ENCODE data around the gene ST3GAL2. TPM values are rescaled to one million over a fixed set of nuclear protein-coding genes. Genes with fewer than 3 reads are reported as not detected.
A peak's percentile ranks its signal among the peaks of the same experiment; 100 is the strongest.

The ST3GAL2 gene
- polyA plus RNA-seq, 2 of the 4 experiments (the other 2 are of a cell fraction), result 11.1 to 16.3 TPM

DNA sequence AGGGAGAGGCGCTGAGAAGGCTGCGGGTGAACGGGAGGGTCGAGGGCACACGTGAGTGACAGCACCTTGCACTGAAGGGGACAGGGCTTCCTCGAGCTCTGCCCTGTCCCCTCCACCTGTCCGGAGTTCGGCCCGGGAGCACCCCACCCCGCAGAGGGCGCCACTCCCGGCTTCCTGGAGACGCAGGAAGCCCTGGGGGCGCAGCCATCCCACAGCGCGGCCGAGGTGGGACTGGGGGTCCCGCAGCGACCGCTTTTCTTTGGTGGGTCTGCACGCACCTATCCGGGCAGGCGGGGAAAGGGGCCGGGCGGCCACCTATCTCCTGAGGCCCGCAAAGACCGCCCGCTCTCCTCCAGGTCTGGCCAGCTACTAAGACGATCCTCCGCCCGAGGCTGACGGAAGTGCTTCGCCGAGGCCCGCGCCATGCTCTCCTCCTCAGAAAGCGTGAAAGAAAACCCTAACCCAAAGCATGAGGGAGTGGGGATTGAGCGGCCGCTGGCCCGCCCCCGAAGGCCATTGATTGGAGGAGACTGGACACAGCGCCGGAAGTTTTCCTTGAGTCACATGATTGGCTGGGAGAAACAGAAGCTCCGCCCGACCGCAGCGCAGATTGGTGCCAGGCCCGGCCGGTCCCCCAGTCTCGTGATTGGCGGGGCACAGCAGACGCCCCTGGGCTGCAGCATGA is 57.8 kb downstream of the ST3GAL2 start (continued):
- TF ChIP-seq PBX3 (IDR thresholded peaks at IDR 0.05) (no peak; the same call in 1 of the 2 replicates), POLR2AphosphoS2 (conservative IDR thresholded peaks at IDR 0.05; ENCODE audit: low read length) (no peak), HEYL (CRISPR knock-in tag; IDR thresholded peaks at IDR 0.05) (no peak), ZC3H11A (IDR thresholded peaks at IDR 0.05) (no peak), EP300 (IDR thresholded peaks at IDR 0.05) (no peak), HOXA7 (CRISPR knock-in tag; IDR thresholded peaks at IDR 0.05) (no peak), CEBPB (IDR thresholded peaks at IDR 0.05) (no peak), CHD2 (IDR thresholded peaks at IDR 0.05; ENCODE audit: low read length, partially characterized antibody) (no peak), RARB (CRISPR knock-in tag; IDR thresholded peaks at IDR 0.05) (no peak), CTCF (IDR thresholded peaks at IDR 0.05) (peak; percentile 40; the same call in 2 of the 3 replicates), USF2 (IDR thresholded peaks at IDR 0.05) (peak; percentile 89), FOSB (CRISPR knock-in tag; IDR thresholded peaks at IDR 0.05) (no peak), POLR2A (IDR thresholded peaks at IDR 0.05; ENCODE audit: low read length) (peak; percentile 84), ESRRA (IDR thresholded peaks at IDR 0.05; ENCODE audit: borderline replicate concordance, low read length) (no peak), TP53 (CRISPR knock-in tag; IDR thresholded peaks at IDR 0.05) (no peak), NR3C1 (IDR thresholded peaks at IDR 0.05) (no peak), FOXS1 (CRISPR knock-in tag; IDR thresholded peaks at IDR 0.05) (no peak), TFCP2L1 (CRISPR knock-in tag; IDR thresholded peaks at IDR 0.05) (no peak), RAD21 (conservative IDR thresholded peaks at IDR 0.05 in 1 of 2, IDR thresholded peaks at IDR 0.05 in 1 of 2) (peak; percentile 3 to 52; a peak in 3 of 5 replicates), SMC3 (IDR thresholded peaks at IDR 0.05) (peak; percentile 63)
- TF ChIP-seq, protein P1, sequence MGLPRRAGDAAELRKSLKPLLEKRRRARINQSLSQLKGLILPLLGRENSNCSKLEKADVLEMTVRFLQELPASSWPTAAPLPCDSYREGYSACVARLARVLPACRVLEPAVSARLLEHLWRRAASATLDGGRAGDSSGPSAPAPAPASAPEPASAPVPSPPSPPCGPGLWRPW (IDR thresholded peaks at IDR 0.05), result no peak
- TF ChIP-seq, protein P2, sequence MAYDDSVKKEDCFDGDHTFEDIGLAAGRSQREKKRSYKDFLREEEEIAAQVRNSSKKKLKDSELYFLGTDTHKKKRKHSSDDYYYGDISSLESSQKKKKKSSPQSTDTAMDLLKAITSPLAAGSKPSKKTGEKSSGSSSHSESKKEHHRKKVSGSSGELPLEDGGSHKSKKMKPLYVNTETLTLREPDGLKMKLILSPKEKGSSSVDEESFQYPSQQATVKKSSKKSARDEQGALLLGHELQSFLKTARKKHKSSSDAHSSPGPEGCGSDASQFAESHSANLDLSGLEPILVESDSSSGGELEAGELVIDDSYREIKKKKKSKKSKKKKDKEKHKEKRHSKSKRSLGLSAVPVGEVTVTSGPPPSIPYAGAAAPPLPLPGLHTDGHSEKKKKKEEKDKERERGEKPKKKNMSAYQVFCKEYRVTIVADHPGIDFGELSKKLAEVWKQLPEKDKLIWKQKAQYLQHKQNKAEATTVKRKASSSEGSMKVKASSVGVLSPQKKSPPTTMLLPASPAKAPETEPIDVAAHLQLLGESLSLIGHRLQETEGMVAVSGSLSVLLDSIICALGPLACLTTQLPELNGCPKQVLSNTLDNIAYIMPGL (CRISPR knock-in tag; IDR thresholded peaks at IDR 0.05; ENCODE audit: borderline replicate concordance), result no peak
- TF ChIP-seq, protein P3, sequence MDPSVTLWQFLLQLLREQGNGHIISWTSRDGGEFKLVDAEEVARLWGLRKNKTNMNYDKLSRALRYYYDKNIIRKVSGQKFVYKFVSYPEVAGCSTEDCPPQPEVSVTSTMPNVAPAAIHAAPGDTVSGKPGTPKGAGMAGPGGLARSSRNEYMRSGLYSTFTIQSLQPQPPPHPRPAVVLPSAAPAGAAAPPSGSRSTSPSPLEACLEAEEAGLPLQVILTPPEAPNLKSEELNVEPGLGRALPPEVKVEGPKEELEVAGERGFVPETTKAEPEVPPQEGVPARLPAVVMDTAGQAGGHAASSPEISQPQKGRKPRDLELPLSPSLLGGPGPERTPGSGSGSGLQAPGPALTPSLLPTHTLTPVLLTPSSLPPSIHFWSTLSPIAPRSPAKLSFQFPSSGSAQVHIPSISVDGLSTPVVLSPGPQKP (IDR thresholded peaks at IDR 0.05; ENCODE audit: low read depth, low read length), result no peak
